Measurements from ENCODE around the gene AAMDC. TPM values are rescaled to one million over a fixed set of nuclear protein-coding genes. Genes with fewer than 3 reads are reported as not detected.

Gene AAMDC
- 56.4 TPM for total RNA-seq

DNA sequence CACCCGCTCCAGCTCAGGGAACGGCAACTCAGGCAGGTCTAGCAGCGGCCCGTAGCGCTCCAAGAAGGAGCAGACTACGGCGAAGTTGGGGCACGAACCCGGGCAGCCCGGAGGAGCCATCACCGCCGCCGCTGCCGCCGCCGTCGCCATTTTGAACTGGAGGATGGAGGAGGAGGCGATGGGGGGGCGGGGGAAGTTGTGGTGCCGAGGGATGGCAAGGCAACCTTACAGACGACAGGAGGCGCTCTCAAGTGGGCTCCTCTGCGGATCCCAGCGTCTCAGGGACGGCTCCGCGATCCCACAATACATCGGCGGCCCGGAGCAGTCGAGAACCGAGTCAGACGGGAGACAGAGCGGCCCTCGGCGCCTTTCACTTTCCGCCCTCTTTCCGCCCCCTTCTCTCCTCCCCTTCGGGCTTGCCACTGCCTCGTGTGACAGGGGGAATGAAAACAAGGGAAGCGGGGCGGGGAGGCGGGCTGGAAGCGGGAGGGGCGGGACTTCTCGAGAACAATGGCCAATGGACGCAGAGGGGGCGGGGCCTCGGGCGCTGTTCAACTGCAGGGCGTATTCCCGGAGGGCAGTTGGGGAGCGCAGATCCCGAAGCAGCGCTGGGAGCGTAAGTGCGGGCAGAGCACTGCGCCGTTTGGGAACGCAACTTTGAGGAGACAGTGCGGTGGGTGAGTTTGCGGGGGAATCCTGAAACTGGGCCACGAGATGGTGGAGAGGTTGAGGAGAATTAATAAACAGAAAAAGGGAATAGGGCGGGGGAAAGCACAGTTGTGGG, at the start of gene AAMDC, which contains the start of gene RSF1:
Gene AAMDC, plus strand, starts transcription at position 580 of the 784 bp plus-strand sequence. CDS start 21,353 bp downstream, outside the sequence.
Gene RSF1, minus strand, starts transcription at position 158 of the 784 bp plus-strand sequence. Its CDS starts 8 bp downstream, at position 150.
- H3K36me3 ChIP-seq, result no peaks in the 10 kb centered on the region
- intact Hi-C loops (cut with DNase I), result loop anchor here (1.0 to 10.0 kb wide), 7 partner anchors 174 to 756 kb away; partner anchors contain the start of genes CAPN5, CLNS1A, INTS4 and KCTD21
- no peaks in the 10 kb centered on the region for H3K9me3 ChIP-seq
- H3K27me3 ChIP-seq, result no peaks in the 10 kb centered on the region
- H3K27ac ChIP-seq, result peak within 1 kb of the TSS; percentile 91 to 97
- DNase-seq (ENCODE audit: low spot score in 2 of 2), result peak; percentile 94 to 99
- H3K4me3 ChIP-seq, result peak within 1 kb of the TSS; percentile 77 to 84
- H3K4me1 ChIP-seq, result peaks cover 0 to 33% of the 10 kb centered on the region in 2 donors
- TF ChIP-seq, protein P1, sequence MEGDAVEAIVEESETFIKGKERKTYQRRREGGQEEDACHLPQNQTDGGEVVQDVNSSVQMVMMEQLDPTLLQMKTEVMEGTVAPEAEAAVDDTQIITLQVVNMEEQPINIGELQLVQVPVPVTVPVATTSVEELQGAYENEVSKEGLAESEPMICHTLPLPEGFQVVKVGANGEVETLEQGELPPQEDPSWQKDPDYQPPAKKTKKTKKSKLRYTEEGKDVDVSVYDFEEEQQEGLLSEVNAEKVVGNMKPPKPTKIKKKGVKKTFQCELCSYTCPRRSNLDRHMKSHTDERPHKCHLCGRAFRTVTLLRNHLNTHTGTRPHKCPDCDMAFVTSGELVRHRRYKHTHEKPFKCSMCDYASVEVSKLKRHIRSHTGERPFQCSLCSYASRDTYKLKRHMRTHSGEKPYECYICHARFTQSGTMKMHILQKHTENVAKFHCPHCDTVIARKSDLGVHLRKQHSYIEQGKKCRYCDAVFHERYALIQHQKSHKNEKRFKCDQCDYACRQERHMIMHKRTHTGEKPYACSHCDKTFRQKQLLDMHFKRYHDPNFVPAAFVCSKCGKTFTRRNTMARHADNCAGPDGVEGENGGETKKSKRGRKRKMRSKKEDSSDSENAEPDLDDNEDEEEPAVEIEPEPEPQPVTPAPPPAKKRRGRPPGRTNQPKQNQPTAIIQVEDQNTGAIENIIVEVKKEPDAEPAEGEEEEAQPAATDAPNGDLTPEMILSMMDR (IDR thresholded peaks at IDR 0.05), result peak; percentile 44 to 74 (median 68)

DNA sequence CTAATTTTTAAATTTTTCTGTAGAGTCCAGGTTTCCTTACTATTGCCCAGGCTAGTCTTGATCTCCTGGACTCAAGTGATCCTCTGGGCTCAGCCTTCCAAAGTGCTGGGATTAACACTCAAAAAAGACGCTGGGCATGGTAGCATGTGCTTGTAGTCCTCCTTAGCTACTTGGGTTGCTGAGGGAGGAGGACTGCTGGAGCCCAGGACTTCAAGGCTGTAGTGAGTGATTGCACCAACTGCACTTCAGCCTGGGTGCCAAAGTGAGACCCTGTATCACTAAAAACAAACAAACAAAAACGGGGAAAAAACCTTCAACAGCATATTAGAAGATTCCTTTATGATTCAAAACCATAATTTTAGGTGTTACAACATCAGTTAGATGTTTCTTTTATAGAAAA, 45.0 kb upstream of the AAMDC start:
- intact Hi-C loops (cut with DNase I), result no loop called here
- H3K4me1 ChIP-seq, result no peaks in the 10 kb centered on the region
- TF ChIP-seq, protein P1 (IDR thresholded peaks at IDR 0.05), result no peak
- no peak overlapping the region for H3K27ac ChIP-seq
- no peak overlapping the region for H3K4me3 ChIP-seq
- DNase-seq (ENCODE audit: low spot score in 2 of 2), result no peak
- no peaks in the 10 kb centered on the region for H3K27me3 ChIP-seq
- no peaks in the 10 kb centered on the region for H3K9me3 ChIP-seq
- H3K36me3 ChIP-seq, result no peaks in the 10 kb centered on the region

DNA sequence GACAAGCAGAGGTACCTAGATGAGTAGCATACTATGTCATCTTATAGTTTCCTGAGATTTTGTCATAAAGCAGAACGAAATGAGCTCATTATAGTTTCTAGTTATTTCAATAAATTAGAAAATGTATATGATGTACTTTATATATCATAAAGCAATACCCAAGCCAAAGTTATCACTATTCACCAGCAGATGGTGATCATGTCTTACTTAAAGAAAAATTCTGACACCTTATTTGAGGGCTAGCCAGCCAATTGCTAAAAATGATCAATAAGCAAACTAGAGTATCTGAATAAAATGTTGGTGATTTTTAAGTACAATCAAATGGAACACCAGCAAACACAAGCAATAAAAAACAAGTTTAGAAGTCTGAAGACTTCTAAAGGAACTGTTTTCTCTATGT, 44.5 kb upstream of the AAMDC start:
- intact Hi-C loops (cut with DNase I), result no loop called here
- no peaks in the 10 kb centered on the region for H3K36me3 ChIP-seq
- no peaks in the 10 kb centered on the region for H3K4me1 ChIP-seq
- H3K9me3 ChIP-seq, result no peaks in the 10 kb centered on the region
- DNase-seq (ENCODE audit: low spot score in 2 of 2), result no peak
- H3K4me3 ChIP-seq, result no peak overlapping the region
- H3K27ac ChIP-seq, result no peak overlapping the region
- H3K27me3 ChIP-seq, result no peaks in the 10 kb centered on the region
- TF ChIP-seq, protein P1 (IDR thresholded peaks at IDR 0.05), result peak in 1 of 3 experiments; percentile 5

DNA sequence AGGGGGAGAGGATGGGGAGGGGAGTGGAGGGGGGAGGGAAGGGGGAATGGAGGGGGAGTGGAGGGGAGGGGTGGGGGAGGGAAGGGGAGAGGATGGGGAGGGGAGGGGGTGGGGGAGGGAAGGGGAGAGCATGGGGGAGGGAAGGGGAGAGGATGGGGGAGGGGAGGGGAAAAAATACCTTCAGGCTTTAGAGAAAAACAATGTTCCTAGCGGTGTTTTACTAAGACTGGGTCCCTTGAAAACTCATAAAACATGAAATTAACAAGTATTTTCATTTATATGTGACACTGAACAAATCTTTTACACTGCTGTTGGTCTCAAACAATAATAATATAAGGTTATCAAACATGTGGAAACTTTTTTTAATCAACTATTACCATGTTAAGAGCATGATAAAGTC, 42.8 kb upstream of the AAMDC start:
- intact Hi-C loops (cut with DNase I), result no loop called here
- no peak for DNase-seq (ENCODE audit: low spot score in 2 of 2)
- no peak overlapping the region for H3K27ac ChIP-seq
- H3K27me3 ChIP-seq, result no peaks in the 10 kb centered on the region
- no peaks in the 10 kb centered on the region for H3K9me3 ChIP-seq
- TF ChIP-seq, protein P1 (IDR thresholded peaks at IDR 0.05), result no peak
- no peaks in the 10 kb centered on the region for H3K4me1 ChIP-seq
- no peaks in the 10 kb centered on the region for H3K36me3 ChIP-seq
- no peak overlapping the region for H3K4me3 ChIP-seq

DNA sequence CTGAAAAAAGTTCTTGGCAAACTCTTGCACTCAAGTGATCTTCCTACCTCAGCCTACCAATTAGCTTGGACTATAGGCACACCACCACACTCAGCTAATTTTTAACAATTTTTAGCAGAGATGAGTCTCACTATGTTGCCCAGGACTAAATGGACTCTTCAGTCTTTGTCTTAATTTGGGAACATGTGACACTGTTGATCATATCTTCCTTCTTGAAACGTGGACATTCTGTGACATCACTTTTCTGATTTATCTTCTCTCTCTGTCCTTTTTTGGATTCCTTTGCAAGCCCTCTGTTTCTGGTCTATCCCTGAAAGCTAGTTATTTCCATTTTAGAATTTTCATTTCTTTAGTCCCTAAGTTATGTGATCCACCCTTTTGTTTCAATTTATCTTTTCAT, 42.4 kb upstream of the AAMDC start:
- H3K9me3 ChIP-seq, result no peaks in the 10 kb centered on the region
- H3K36me3 ChIP-seq, result no peaks in the 10 kb centered on the region
- no peak overlapping the region for H3K4me3 ChIP-seq
- H3K27me3 ChIP-seq, result no peaks in the 10 kb centered on the region
- no peak for DNase-seq (ENCODE audit: low spot score in 2 of 2)
- TF ChIP-seq, protein P1 (IDR thresholded peaks at IDR 0.05), result no peak
- no peaks in the 10 kb centered on the region for H3K4me1 ChIP-seq
- no peak overlapping the region for H3K27ac ChIP-seq
- intact Hi-C loops (cut with DNase I), result no loop called here
